Prostate gland (tissue), 2 donors: ENCODE data around the gene EFNA3.

Experiments
- CTCF ChIP-seq, 4 experiments: fragments of 200-600 bp in 2 of 4; fragments of 450-650 bp in 2 of 4; sonication (generic) in 2 of 4; IDR thresholded peaks; 1 replicate in 3 of 4; 2 replicates in 1 of 4; pipeline ENCODE4 v1.5.1; 2016 to 2019; ENCODE audit warnings: antibody characterized with exemption in 4 of 4, mild to moderate bottlenecking in 2 of 4, moderate library complexity in 2 of 4
- POLR2A ChIP-seq: fragments of 450-650 bp; IDR thresholded peaks from one replicate; pipeline ENCODE4 v1.6.1; 2016; ENCODE audit warnings: antibody characterized with exemption, mild to moderate bottlenecking
- POLR2AphosphoS5 ChIP-seq: sonication (generic); formaldehyde crosslinking; IDR thresholded peaks from one replicate; pipeline ENCODE4 v1.6.1; 2017; ENCODE audit warnings: antibody characterized with exemption

DNA sequence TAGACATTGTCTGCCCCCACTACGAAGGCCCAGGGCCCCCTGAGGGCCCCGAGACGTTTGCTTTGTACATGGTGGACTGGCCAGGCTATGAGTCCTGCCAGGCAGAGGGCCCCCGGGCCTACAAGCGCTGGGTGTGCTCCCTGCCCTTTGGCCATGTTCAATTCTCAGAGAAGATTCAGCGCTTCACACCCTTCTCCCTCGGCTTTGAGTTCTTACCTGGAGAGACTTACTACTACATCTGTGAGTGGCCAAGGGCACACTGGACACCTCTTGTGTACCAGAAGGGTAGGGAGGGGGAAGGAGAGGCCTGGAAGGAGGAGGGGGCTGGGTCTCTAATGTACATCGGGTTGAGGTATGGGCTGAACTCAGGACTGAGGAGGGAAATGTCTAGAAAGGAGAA is 11.9 kb upstream of the EFNA3 start:
- TF ChIP-seq CTCF (IDR thresholded peaks at IDR 0.05) = no peak
- no peak for TF ChIP-seq POLR2AphosphoS5
- no peak for TF ChIP-seq POLR2A
